GM04504 (cell line): ENCODE measurements around the gene KCNMB4.
"Not testable (repeated sequence)": the region's sequence is repeated elsewhere in the genome, so short reads cannot be mapped to it uniquely, and the experiment has no call there.

Experiments used
- DNase-seq: peaks from one replicate; pipeline ENCODE4 v3.0.0-alpha.2; 2012; ENCODE audit warnings: low read depth

Gene KCNMB4

GRCh38 chr12:70372881-70373280, 6.8 kb downstream of the KCNMB4 start:
- DNase-seq: no peak

GRCh38 chr12:70379846-70380245, 13.8 kb downstream of the KCNMB4 start:
- DNase-seq: no peak

GRCh38 chr12:70383484-70383883, 17.4 kb downstream of the KCNMB4 start:
- DNase-seq: no peak

- no peak for DNase-seq
Observed at GRCh38 chr12:70383886-70384285, 17.8 kb downstream of the KCNMB4 start.

DNA sequence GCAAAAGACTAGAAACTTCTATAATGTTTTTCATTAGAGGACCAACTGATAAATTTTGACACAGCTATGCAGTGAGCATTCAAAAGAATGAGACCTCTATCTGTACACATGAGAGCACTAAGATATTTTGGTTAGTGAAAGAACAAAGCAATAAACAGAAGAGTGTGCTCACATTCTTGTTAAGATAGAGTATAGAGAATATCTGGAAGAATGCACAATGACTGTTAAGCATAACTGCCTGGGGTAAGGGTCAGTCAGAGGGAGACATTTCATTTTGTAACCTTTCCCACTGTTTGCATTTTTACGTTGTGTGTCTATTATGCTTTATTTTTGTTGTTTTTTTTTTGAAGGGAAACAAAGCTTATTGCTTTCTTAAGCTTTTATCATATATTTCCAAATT, 20.7 kb downstream of the KCNMB4 start:
- no peak for DNase-seq

- no peak for DNase-seq
Observed at GRCh38 chr12:70389678-70390077, 23.6 kb downstream of the KCNMB4 start.

- not testable (repeated sequence) for DNase-seq
Observed at GRCh38 chr12:70392631-70393030, 26.5 kb downstream of the KCNMB4 start.

- peak; percentile 10 for DNase-seq
Observed at GRCh38 chr12:70393787-70394499, 27.9 kb downstream of the KCNMB4 start.

GRCh38 chr12:70398002-70398401, 31.9 kb downstream of the KCNMB4 start:
- no peak for DNase-seq

- DNase-seq: no peak
Observed at GRCh38 chr12:70398862-70399261, 32.8 kb downstream of the KCNMB4 start.

DNA sequence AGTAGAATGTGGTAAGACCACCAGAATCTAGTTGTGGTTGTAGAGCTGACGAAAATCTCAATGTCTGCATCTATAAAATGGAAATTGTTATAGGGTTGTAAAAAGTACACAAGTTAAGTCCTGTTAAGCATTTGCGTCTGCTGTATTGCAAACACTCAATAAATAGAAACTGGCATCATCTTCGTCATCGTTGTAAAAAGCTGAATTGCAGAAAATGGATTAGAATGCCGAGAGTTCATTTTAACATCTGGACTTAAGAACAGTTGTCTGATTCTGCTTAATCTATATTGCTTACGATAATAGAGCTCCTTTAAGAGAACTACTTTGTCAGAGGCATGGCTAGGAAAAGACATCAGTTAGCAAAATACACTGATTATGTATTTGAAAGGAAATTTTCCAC, 33.2 kb downstream of the KCNMB4 start:
- DNase-seq: no peak

DNA sequence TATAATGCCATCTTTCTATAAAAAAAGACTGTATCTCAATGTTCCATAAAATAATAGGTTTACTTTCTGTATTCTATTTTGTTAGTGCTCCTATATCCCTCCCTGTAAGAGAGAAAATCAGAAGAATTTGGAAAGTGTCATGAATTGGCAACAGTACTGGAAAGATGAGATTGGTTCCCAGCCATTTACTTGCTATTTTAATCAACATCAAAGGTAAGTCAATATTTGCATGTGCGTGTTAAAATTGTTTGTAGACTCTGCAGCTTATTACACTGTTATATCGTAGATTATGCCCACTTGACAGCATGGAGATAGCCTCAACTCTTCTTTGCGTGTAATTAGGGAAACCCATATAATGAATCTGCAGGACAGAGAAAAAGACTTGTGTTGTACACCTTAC, 34.0 kb downstream of the KCNMB4 start:
- DNase-seq: no peak

DNA sequence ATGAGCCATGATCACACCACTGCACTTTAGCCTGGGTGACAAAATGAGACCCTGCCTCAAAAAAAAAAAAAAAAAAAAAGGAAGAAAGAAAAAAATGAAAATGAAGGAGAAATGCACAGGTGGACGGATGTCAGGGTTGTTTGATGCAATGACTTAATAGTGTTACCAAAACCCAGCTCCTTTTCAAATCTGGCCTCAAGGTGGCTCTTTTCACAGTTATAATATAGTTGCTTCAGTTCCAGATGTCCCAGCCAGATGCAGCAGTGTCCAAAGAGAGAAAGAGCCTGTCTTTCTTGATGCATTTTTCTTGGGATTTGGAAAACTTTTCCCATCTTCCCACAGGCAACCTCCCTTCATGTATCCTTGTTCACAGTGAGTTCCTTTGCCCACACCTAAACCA, 36.5 kb downstream of the KCNMB4 start:
- no peak for DNase-seq

DNA sequence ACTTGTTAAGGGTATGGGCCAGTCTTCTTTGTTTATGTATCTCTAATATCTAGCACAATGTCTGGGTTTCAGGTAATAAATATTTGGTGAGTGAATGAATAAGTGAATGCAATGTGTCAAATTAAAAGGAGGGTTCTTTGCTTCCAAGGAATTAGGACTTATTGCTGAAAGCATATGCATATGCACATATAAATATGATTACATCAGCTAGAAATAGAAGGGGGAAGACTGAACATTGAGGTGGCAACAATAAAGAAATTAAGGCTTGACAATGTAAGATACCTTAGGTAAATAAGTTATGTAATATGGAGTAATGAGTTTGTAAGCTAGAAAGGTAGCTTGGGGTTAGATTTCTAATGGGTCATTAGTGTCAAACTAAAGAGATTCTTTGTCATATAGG, 37.7 kb downstream of the KCNMB4 start:
- no peak for DNase-seq

- DNase-seq: no peak
Observed at GRCh38 chr12:70408004-70408790, 42.1 kb downstream of the KCNMB4 start.

DNA sequence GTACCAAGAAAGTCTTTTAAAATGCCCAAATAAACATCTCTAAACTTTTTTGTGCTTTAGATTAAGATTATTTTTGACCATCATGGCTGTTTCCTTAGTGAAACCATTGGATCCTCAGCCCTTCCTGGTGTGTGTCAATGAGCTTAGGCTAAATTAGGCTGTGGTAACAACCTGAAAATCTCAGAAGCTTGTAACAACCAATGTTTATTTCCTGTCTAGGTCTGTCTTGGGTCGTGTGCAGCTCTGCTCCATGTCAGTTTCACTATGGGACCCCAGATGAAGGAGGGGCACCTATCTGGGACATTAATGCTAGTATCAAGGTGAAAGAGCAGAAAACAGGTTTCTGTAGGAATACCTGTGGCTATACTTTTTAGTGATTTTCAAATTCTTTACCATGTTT, 49.9 kb downstream of the KCNMB4 start:
- no peak for DNase-seq

DNA sequence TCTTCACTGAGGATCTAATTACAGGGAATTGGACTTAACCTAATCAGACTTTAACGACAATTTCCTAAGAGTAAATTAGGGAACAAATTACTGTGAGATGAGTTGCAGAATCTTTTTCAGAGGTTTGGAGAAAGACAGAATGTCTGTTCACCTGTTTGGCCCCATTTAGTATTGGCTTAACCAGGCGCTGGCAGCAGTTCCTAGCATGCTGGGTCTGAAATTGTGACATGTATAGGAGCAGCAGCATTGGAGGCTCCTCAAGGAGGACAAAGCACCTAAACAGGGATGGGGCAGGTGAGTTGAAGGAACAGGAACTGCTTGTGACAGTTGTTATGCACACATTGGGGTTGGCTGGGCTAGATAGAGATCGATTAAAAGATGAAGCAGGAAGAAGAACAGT, 51.0 kb downstream of the KCNMB4 start:
- DNase-seq: no peak

GRCh38 chr12:70418101-70418500, 52.0 kb downstream of the KCNMB4 start:
- no peak for DNase-seq

- DNase-seq: no peak
Observed at GRCh38 chr12:70422631-70423030, 56.5 kb downstream of the KCNMB4 start.

- no peak for DNase-seq
Observed at GRCh38 chr12:70426620-70427019, 60.5 kb downstream of the KCNMB4 start.

DNA sequence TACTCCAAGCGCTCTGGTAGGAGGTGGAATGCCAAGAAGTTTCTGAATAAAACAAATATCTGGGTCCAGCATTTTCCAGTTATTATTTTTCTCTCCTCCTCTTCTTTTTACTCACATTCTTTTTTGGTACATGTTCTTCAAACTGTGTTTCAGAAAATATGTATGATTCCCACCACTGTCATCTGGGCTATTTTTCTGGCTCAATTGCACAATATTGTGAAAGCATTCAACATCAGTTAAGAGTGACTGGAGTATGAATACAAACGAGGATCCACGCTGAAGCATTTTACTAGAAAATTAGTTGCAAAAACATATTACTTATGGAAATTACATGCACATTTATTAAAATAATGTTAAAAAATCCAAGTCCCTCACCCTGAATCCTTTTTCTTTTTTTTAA, 61.5 kb downstream of the KCNMB4 start:
- no peak for DNase-seq

DNA sequence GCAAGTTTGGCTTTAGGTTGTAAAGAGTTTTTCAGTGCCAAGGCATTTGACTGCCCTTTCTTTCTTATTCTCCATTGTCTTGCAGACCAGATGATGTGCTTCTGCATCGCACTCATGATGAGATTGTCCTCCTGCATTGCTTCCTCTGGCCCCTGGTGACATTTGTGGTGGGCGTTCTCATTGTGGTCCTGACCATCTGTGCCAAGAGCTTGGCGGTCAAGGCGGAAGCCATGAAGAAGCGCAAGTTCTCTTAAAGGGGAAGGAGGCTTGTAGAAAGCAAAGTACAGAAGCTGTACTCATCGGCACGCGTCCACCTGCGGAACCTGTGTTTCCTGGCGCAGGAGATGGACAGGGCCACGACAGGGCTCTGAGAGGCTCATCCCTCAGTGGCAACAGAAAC, 64.3 kb downstream of the KCNMB4 start:
- DNase-seq: no peak

DNA sequence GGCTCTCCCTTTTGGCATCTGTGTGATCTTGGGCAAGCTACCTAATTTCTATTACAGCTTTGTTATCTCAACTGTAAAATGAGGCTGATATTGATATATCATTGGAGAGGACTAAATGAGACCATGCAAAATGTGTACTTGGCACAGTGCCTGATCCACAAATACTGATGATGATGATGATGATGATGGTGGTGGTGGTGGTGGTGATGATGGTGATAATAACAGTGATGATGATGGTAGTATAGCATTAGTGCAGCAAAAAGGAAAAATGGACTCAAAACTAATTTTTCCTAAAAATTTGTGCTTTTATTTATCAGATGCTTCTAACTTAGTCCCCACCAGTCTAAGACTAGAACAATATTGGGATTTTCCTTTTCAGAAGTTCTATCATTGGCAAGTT, 70.7 kb downstream of the KCNMB4 start:
- no peak for DNase-seq
